AG04450 (cell line): ENCODE results near the gene ACAP3. TPM values are rescaled to one million over a fixed set of nuclear protein-coding genes. Genes with fewer than 3 reads are reported as not detected.
A peak's percentile ranks its signal among the peaks of the same experiment; 100 is the strongest.

Experiments used
- CTCF ChIA-PET: fragments of 300-600, 350-600 bp; formaldehyde crosslinking; extraction: SDS; loops from one replicate; lab custom pipeline; 2022; ENCODE audit warnings: antibody characterized with exemption, inconsistent platforms; lab: Charles Lee
- POLR2A ChIA-PET: fragments of 350-600 bp; formaldehyde crosslinking; extraction: SDS; loops from one replicate; lab custom pipeline; 2021; ENCODE audit warnings: antibody characterized with exemption, inconsistent platforms; lab: Yijun Ruan, JAX
- DNase-seq: peaks from one replicate; pipeline ENCODE4 v3.0.0-alpha.2; 2011; ENCODE audit warnings: low read depth, low spot score
- H3K27ac ChIP-seq: one replicate; pipeline ENCODE4 v1.5.1; 2012; ENCODE audit warnings: low read depth, low read length, control low read depth
- H3K27me3 ChIP-seq: one replicate; pipeline ENCODE4 v1.6.0; 2012; ENCODE audit warnings: low read length; ENCODE audit not compliant: control insufficient read depth, insufficient read depth
- H3K4me3 ChIP-seq: 2 replicates; pipeline ENCODE4 v1.5.1; 2011; ENCODE audit warnings: mild to moderate bottlenecking, low read depth, low read length, control low read depth
- H3K9me3 ChIP-seq: 2 replicates; pipeline ENCODE4 v1.5.1; 2012; ENCODE audit warnings: low read length; ENCODE audit not compliant: control insufficient read depth, insufficient read depth
- polyA plus RNA-seq: library from polyadenylated mRNA; depleted of rRNA; stranded (reverse); fragments of >200 nt; gene quantifications from 2 replicates; pipeline ENCODE4 v1.2.3, GENCODE V29; 2011
- TF ChIP-seq, protein P1 (sequence below): IDR thresholded peaks from 2 replicates; pipeline ENCODE4 v1.5.1; 2011; ENCODE audit warnings: low read depth, low read length, control low read depth, inconsistent platforms

Gene ACAP3
- polyA plus RNA-seq, 1 experiment, result 17.5 TPM

DNA sequence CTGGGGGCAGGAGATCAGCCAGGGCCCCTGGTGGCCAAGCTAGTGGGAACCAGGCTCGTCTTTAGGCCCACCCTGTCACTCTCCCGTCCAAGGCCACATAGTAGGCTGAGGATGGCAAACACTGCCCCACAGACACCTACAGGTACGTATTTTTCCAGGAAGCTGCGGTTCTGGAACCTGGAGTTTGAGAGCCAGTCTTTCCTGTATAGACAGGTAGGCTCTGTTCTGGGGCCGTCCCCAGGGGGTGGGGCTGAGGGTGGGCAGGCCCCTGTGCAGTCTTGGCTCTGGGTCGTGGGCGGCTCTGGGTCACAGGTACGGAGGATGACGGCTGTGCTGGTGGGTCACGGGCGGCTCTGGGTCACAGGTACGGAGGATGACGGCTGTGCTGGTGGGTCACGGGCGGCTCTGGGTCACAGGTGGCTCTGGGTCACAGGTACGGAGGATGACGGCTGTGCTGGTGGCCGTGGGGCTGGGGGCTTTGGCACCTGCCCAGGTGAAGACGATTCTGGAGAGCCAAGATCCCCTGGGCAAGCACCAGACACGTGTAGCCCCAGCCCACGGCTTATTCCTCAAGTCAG lies 2.8 kb upstream of the ACAP3 start:
- Histone ChIP-seq H3K27me3 (no peaks in the 10 kb centered on the region), H3K9me3 (no peaks in the 10 kb centered on the region; the same call in 1 of the 2 replicates), H3K4me3 (no peak overlapping the region), H3K27ac (no peak overlapping the region)
- DNase-seq, result no peak
- CTCF ChIA-PET, result no interaction called here
- TF ChIP-seq, protein P1, sequence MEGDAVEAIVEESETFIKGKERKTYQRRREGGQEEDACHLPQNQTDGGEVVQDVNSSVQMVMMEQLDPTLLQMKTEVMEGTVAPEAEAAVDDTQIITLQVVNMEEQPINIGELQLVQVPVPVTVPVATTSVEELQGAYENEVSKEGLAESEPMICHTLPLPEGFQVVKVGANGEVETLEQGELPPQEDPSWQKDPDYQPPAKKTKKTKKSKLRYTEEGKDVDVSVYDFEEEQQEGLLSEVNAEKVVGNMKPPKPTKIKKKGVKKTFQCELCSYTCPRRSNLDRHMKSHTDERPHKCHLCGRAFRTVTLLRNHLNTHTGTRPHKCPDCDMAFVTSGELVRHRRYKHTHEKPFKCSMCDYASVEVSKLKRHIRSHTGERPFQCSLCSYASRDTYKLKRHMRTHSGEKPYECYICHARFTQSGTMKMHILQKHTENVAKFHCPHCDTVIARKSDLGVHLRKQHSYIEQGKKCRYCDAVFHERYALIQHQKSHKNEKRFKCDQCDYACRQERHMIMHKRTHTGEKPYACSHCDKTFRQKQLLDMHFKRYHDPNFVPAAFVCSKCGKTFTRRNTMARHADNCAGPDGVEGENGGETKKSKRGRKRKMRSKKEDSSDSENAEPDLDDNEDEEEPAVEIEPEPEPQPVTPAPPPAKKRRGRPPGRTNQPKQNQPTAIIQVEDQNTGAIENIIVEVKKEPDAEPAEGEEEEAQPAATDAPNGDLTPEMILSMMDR, result no peak
- POLR2A ChIA-PET, result interaction anchor here (1.1 kb wide), 1 partner anchor 61 kb away, joined by 3 read pairs; no protein-coding TSS in a partner anchor

DNA sequence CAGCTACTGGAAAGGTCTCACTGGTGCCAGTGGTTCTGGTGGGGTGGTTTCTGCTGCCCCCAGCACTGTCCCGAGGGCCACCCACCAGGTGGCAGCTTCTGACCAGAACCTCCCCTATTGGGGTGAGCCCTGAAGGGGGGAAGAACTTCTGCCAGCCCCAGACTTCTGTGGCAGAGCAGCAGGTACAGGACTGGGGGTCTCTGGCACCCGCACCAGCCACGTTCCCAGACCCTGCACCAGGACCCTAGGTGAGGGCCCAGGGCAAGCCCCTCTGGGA lies 2.3 kb upstream of the ACAP3 start:
- Histone ChIP-seq H3K9me3 (no peaks in the 10 kb centered on the region; the same call in 1 of the 2 replicates), H3K27me3 (no peaks in the 10 kb centered on the region), H3K4me3 (peak overlapping the region; percentile 70; the same call in 1 of the 2 replicates), H3K27ac (no peak overlapping the region)
- TF ChIP-seq, protein P1, result no peak
- POLR2A ChIA-PET, result no interaction called here
- CTCF ChIA-PET, result no interaction called here
- DNase-seq, result no peak

GRCh38 chr1:1309251-1310108 lies 1.8 kb upstream of the ACAP3 start:
- ChIA-PET POLR2A (interaction anchor here (0.6 kb wide), 1 partner anchor 37 kb away, joined by 12 read pairs; no protein-coding TSS in a partner anchor), CTCF (no interaction called here)
- no peak for DNase-seq
- H3K27me3 ChIP-seq, result no peaks in the 10 kb centered on the region
- TF ChIP-seq, protein P1, result no peak
- peak overlapping the region; percentile 70 for H3K4me3 ChIP-seq
- no peaks in the 10 kb centered on the region; the same call in 1 of the 2 replicates for H3K9me3 ChIP-seq
- H3K27ac ChIP-seq, result no peak overlapping the region

DNA sequence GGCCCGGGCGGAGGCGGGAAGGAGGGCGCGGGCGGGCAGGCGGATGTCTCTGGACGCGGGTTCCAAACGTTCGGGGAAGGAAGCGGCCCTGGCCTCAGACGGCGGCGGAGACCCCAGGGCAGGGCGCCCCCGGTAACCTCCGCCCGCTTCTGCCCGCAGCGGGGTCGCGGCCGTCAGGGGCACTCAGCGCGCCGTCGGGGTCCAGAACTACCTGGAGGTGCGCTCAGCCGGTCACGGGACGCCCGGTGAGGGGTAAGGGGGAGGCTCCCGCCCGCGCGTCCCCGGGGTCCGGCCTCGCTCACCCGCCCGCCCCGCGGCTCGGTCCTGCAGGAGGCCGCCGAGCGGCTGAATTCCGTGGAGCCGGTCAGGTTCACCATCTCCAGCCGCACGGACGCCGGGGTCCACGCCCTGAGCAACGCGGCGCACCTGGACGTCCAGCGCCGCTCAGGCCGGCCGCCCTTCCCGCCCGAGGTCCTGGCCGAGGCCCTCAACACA lies 1.1 kb upstream of the ACAP3 start:
- ChIA-PET POLR2A (no interaction called here), CTCF (no interaction called here)
- DNase-seq, result no peak

More for the DNA sequence above, 1.1 kb upstream of the ACAP3 start:
- Histone ChIP-seq H3K4me3 (peak overlapping the region; percentile 70), H3K27me3 (no peaks in the 10 kb centered on the region), H3K9me3 (no peaks in the 10 kb centered on the region; the same call in 1 of the 2 replicates), H3K27ac (peak overlapping the region; percentile 21)
- TF ChIP-seq, protein P1, result no peak
